ENCODE data around the gene DCLK2.

DCLK2 gene

DNA sequence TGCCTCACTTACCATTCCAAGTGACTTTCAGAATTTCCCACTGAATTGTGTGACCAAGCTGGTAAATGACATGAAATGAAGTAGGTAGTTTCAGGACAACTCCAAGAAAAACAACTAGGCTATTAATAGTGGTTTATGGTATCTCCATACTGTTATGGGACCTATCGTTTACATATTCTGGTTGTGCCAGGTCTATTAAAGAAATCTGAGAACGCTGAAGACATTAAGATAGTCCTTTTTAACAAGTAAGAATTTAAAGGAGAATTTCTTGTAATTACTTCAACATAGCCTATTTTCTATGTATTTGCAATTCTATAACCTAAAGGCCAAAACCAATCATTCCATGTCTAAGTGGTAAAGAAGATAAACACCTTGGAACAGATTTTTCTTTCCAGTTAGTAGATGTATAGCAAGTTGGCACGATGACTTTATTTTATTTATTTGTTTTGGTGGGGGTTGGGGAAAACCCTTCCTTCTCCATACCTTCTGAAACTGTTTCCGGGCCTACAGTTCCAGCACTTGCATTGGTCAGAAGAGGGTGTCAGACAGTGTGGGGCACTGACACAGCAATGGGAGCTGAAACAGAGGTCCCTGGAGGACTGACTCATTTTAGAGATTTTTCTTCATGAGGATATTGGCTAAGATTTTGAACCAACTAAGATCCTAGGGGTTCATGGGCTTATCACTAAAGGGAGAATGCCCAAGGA lies 7.6 kb upstream of the DCLK2 start:
- no peak for DNase-seq (ENCODE audit: low spot score)

DNA sequence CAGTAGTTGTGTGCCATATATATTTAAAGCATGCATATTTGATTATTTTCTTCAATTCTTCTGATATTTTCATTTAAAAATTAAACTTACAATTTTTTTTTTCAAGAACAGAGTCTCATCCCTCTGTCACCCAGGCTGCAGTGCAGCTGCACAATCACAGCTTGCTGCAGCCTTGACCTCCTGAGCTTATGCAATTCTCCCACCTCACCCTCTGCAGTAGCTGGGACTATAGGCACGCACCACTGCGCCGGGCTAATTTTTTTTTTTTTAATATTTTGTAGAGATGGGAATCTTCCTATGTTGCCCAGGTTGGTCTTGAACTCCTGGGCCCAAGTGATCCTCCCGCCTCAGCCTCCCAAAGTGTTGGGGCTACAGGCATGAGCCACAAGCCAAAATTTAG lies 5.8 kb upstream of the DCLK2 start:
- no peak for DNase-seq (ENCODE audit: low spot score)

DNA sequence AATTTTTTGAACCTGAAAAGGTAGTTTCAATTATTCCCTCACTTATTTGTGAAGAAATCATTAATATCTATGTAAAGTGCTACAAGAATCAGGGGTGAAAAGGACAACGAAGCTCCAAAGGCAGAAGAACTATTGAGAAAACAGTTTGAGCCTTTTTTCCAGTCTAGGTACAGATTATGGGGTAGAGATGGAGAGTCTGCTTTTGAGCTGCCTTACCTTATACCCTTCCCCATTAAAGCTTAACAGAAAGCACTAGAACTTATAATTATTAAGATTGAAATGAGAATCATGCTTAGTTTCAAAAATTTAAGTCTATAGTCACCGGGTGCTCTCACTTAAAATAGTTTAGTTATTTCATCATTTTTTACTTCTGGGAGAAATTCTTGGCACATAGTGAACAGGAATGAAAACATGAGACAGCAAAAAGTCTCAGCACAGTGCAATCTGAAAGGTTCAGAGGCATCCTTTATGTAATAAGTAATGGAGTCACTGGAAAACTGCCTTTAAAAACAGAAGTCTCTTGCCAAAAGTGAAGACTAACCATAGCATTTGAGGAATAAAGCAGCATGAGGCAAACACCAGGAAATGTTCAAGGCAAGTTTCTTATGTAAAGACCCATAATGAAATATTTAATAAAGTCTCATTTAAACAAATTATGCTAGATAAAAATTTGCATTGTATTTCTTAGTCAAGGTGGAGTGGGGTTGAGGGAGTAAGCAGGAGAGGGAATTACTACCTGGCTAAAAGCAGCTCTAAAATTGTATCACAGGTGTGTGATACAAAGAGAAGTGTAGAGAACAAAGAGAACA lies 5.1 kb upstream of the DCLK2 start:
- DNase-seq (ENCODE audit: low spot score): no peak

DNA sequence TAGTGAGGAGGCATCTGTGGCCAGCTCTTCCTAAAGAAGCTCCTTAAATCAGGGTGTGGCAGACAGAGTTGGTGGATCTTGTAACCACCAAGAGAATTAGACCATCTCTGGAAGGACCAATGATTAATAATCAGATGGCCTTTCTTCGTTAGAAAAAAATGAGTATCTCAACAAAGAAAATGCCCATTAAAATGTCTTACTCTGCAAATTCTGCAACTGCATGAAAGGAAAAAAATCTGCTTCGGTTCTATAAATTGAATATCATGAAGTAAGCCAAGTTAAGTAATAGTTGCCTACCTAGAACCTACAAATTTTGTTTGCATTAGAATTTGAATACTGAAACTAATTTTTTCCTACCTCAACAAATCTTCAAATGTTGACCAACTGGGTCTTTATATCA lies 4.2 kb upstream of the DCLK2 start:
- DNase-seq (ENCODE audit: low spot score): no peak

DNA sequence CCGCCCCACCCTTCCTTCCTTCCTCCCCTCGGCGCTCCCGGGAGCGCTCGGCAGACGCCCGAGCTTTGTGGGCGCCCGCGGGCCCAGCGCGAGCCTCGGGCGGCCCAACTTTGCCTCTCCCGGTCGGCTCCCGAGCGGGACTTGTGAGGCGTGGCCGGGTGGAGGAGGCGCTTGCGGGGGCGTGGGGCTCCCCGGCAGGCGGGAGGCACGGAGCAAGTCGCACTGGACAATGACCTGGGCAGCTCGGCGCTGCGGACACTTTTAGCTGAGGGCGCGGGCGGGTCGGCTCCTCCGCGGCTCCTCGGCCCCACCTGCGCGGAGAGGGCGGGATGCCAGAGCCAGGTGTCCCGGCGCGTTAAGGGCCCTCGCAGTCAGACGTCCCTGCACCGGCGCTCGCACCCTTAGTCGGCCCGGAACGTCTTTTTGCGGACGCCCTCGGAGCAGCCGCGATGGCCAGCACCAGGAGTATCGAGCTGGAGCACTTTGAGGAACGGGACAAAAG lies 385 bp downstream of the DCLK2 start:
- DNase-seq (ENCODE audit: low spot score): no peak

DNA sequence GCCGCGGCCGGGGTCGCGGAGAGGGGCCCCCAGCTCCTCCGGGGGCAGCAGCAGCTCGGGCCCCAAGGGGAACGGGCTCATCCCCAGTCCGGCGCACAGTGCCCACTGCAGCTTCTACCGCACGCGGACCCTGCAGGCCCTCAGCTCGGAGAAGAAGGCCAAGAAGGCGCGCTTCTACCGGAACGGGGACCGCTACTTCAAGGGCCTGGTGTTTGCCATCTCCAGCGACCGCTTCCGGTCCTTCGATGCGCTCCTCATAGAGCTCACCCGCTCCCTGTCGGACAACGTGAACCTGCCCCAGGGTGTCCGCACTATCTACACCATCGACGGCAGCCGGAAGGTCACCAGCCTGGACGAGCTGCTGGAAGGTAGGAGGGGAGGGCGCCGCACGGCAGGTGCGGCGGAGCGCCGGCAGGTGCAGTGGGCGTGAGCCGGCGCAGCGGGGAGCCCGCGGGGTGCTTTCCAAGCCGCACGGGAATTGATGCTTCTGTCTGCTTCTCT lies 886 bp downstream of the DCLK2 start:
- DNase-seq (ENCODE audit: low spot score): no peak

DNA sequence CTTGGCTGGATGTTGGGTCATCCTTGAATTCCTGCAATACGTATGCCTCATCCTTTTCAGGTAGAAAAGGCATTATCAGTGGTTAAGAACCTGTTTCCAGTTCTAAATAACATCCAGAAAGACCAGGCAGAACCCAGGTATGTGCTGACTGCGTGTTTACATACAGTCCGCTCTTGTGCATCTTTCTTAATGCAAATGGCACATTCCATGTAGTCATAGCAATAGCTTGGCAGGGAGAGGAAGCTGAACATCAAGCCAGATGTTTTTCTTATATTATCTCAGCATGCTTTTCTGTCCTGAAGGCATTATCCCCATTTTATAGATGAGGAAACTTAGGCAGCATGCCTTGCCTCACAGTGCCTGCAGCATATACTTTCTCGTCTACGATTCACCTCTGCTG lies 2.1 kb downstream of the DCLK2 start:
- no peak for DNase-seq (ENCODE audit: low spot score)

DNA sequence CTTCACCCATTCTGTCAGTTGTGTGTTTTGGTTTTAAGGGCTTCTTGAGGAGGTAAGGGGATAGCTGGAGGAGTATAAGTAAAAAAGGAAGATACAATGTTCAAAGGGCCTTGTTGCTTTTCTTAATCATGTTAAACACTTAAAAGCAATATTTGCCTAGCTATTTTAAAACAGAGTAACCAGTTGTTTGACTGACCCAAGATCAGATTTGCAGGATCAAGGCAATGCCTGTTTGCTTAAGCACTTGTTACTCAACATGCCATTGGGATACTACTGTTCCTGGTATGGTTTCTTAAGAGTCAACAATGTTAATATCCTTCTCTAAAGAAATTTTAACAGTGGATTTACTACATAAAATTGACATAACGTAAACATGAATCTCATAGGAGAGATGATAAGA lies 2.6 kb downstream of the DCLK2 start:
- no peak for DNase-seq (ENCODE audit: low spot score)

DNA sequence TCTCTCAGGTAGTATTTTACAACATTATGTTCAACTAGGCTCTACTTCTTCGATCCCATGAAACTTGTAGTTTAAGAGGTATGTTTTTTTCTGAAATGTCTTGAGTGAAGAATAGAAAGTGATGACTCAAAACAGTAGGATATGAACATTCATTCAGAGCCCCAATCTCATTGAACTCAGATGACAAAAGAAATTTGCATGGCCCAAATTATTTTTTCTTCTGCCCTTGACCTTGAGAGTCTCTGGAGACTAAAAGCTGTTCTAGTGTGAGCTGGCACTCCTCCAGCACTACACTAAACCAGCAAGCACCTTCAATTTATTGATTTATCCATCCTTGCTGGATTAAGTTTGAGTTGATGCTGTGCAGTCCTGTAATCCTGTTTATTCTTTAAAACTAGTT lies 4.0 kb downstream of the DCLK2 start:
- no peak for DNase-seq (ENCODE audit: low spot score)

DNA sequence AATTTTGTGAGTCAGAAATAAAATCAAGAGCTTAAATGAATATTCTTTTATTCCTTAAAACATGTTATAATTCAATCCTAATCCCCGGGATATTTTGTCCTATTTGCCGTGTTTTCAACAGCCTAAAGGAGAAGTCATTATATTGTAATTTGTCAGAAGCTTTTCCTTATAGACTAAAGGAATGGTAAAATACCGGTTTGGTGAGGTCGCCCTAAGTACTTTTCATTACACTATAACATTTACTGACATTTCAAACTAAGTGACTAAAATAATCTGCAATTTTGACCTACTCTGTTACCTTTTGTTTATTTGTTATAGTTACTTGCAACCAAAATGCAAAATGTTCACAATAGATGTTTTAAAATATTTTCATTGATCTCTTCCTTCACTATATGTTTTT lies 8.8 kb downstream of the DCLK2 start:
- DNase-seq (ENCODE audit: low spot score): no peak

DNA sequence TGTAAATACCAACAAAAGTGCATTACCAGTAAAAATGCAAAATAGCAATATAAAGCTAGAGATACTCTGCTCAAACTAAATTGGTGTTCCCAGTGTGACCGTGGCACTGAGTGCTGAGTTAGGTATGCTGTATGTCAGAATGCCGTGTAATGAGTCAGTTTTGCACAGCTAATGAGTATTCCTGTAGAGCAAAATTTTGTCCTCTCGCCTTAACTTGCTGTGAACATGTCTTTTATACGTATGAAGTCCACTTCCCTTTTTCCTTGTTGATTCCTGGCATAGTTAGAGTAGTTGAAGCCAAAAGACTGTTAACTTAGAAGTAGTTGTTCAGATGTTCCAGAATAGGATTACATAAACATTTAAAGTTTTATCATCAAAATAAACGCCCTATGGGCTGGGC lies 11.5 kb downstream of the DCLK2 start:
- DNase-seq (ENCODE audit: low spot score): no peak

DNA sequence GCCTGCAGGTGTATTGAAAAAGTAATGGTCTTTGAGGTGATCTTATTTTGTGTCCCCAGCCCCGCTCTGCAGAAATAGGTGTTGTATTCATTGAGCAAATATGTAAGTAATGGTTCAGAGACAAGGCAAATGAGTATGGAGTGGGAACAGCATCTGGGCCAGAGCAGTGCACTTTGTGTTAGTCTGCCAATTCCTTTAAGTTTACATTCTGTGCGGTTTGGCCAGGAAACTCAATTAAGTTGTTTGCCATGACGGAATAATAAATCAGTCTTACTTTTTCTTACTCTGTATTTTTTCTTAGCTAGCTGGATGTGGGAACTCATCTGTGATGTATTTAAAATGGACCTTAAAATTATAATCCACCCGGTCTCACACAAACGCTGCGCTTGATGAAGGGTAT lies 12.6 kb downstream of the DCLK2 start:
- no peak for DNase-seq (ENCODE audit: low spot score)

DNA sequence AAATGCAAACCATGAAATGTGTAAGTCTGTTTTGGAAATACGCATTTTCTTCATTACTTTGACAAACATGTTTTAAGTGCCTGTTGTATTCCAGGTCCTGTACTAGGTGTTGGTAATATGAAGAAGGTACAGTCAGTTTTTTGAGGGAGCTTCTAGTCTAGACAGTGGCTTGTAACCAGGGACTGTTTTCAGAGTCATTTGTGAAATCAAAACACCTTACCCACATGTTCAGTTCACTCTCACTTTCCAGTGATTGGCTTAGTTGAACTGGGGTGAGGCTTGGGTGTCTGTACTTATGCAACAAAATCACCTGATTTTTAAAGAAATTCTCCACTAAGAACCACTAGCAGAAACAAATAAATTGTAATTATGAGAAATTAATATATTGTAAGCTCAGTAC lies 16.4 kb downstream of the DCLK2 start:
- no peak for DNase-seq (ENCODE audit: low spot score)

DNA sequence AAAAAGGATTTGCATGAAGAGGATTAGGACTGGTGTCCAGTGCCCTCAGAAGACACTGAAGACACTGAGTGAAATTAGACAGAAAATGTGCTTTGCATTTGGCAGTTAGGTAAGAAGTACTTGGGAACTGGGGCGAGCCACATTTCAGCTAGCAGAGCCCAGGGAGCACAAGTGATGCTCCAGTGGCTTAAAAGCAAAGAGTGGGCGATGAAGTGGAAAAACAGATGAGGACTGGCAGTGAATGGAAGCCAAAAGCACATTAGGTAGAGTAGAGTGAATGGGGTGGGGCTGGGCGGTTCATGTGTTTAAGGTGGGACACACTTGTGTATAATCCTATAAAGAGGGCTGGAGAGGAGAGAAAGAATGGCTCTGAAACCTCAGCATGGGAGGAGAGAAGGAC lies 18.4 kb downstream of the DCLK2 start:
- no peak for DNase-seq (ENCODE audit: low spot score)

DNA sequence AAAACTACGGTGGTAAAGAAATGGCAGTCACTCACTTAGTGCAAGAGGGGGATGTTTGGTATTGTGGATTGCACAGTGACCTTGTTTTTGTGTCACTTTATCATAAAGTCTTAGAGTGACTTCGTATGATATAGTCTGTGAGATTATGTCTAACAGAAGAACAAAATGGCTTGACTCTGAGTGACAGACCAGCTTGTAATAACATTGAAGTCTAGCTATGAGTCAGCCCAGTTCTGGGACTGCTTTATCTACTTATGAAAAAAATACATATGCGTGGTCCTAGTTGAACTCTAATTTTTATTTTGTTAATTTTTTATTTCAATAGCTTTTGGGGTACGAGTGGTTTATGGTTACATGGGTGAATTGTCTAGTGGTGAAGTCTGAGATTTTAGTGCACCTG lies 20.0 kb downstream of the DCLK2 start:
- DNase-seq (ENCODE audit: low spot score): no peak

DNA sequence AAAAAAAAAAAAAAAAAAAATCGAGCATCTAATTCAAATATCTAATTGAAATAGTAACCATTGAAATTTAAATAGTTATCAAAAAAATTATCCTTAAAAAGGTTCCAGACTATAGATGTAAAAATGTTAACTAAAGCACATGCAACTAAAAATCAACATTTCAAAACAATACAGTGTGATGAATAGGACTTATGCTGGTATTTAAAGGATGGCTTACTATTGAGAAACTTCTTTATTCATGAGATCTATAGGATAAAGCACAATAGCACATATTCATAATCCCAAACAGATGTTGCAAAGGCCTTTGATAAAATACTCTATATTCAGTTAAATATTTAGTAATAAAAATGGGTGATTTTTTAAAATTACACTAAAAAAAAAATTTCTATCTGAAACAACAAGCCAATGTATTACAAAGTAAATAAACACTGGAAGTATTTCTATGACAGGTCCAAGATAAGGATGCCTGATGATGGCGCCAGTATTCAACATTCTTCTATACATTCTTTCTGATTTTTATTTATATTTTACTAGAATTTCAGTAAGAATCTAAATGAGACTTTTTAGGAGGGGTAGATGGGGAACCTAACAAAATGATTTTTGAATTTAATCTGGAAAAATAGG lies 26.3 kb downstream of the DCLK2 start:
- DNase-seq (ENCODE audit: low spot score): no peak

DNA sequence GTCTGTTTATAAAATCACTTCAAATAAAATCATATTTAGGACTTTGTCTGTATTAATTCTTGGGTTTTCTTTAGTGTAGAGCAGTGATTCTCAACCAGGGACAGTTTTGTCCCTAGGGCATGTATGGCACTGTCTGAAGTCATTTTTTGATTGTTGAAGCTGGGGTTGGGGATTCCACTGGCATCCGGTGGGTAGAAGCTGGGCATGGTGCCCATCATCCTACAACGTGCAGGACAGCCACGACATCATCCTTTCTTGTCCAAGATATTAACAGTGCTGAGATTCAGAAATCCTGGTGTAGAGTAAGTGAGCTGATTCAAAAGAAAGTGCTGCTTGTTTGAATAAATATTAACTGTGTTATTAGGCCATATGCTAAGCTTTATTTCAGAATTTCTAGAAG lies 28.6 kb downstream of the DCLK2 start:
- no peak for DNase-seq (ENCODE audit: low spot score)

DNA sequence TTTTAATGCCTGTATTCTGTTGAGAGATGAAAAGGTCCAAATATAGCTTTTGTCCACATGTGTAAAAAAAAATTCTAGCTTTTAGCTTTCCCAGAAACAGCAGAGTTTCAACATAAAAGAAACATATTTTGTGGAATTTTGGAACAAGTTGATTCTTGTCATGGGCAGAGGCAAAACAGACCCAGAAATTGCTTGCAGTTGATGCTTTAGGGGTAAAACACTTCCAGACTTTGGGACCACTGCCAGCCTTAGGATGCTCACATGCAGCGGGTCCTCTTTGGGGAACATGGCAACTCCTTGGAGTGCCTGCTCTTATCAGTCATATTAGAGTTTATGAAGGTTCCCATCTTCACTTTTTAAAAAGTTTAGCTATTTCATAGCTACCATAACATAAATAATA lies 30.4 kb downstream of the DCLK2 start:
- DNase-seq (ENCODE audit: low spot score): no peak

DNA sequence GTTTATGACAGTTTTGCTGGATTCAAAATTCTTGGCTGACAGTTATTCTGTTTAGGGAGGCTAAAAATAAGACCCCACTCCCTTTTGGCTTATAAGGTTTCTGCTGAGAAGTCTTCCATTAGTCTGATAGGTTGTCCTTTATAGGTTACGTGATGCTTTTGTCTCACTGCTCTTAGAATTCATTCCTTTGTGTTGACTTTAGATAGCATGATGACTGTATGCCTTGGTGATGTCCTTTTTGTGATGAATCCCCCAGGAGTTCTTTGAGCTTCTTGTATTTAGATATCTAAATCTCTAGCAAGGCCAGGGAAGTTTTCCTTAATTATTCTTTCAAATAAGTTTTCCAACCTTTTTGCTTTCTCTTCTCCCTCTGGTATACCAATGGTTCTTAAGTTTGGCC lies 36.4 kb downstream of the DCLK2 start:
- DNase-seq (ENCODE audit: low spot score): no peak

DNA sequence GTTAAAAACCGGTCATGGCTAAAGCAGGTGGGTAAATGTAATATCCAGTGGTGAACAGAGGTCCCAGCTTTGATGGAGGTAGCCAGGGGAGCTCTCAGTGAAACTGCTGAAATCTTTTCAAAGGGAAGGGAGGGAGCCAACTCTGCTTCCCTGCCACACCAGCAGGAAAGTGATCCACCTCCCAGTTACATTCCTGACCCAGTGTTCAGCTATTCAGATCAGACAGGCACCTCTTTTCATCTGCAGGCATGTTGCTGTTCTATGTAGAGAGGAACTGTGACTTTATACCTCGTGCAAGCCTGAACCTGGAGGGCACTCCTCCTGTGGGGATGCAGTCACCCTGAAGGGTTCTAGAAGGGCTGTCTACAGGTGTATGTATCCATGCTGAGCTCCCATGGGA lies 37.6 kb downstream of the DCLK2 start:
- DNase-seq (ENCODE audit: low spot score): no peak

DNA sequence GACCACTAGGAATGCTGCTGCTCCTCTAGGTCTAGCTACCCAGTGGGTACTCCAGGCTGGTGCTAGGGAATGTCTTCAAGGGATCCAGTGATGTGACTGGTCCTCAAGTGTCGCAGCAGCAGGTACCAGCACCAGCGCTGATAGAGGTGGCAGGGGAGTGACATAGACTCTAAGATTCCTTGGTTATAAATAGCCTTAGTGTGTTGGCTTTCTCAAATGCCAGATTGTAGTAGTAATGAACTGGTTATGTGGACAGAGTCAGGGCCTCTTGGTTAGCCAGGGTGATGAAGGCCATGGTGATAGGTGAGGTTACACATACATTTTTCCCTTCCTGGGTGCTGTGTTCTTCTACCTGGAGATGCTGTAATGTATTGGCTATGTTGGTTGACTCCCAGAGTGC lies 38.3 kb downstream of the DCLK2 start:
- no peak for DNase-seq (ENCODE audit: low spot score)

DNA sequence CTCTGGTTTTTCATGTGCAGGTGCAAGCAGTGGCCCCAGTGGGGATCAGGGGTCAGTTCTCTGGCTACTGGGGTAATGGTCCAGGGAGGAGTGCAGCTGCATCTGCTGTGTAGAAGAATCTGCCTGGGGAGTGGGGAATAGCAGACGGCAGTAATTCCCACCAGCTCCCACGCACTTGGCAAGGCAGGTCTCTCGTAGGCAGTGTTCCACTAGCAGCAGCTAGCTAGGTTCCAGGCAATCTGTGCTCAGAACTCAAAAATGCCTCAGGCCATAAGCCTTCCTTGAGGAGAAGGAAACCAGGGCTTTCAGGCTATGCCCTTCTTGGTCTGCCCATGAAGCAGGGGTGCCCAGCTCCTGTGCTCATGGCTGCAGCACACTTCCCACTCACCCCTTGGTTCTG lies 38.8 kb downstream of the DCLK2 start:
- DNase-seq (ENCODE audit: low spot score): no peak

DNA sequence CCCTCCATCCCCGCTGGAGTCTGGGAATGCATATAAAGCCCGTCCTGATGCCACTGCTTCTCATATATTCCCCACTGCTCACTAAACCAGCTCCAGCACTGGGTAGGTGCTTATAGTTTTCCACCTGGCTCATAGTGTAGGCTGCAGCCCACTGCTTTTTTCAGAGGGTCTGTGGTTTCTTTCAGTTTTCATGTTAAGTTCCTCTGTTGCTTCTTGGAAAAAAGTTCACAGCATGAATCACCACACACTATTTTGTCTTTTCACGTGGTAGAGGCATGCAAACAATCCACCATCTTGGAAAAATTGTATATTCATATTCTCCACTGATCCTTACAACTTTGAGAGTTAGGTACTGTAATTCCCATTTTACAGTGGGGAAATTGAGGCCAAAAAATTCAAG lies 39.4 kb downstream of the DCLK2 start:
- DNase-seq (ENCODE audit: low spot score): no peak
